OCI-M1 (cell line): ENCODE measurements around the gene CCDC142.
"Not testable (repeated sequence)": the region's sequence is repeated elsewhere in the genome, so short reads cannot be mapped to it uniquely, and the experiment has no call there.

Experiments used
- DNase-seq: peaks from one replicate; lab custom pipeline; 2025; lab: John Stamatoyannopoulos, UW

CCDC142 gene

DNA sequence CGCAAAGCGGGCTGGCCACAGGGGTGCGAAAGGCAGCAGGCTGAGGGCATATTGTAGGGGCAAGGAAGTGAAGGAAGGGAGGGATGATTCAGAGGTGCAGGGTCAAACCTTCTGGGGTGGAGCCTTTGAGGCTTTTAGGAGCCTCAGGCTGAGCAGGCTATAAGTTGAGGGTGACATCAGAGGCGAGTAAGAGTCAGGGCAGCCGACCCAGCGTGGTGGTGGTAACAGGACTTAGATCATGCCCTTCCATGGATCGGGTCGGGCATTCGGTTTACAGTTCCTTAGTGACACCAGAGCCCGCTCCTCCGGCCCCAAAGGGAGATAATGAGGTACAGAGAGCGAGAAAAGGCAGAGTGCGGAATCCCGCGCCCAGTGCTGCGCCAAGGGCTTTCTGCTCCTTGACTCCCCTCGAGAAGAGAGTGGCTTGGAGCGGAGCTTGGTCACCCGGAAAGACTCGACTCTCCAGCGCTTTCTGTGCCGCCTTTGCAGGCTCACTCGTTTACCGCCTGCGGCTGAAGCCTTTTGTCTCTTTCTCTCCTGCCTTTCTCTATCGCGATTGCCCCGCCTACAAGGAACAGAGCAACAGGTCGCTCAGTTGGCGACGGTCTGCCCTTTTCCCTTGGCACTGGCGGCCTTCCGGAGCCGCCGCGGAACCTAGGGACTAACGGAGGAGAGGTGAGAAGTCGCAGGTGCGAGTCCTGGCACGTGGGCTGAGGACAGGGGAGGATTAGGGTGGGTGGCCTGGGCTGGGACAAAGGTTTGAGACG lies 15.9 kb upstream of the CCDC142 start:
- DNase-seq, result no peak

DNA sequence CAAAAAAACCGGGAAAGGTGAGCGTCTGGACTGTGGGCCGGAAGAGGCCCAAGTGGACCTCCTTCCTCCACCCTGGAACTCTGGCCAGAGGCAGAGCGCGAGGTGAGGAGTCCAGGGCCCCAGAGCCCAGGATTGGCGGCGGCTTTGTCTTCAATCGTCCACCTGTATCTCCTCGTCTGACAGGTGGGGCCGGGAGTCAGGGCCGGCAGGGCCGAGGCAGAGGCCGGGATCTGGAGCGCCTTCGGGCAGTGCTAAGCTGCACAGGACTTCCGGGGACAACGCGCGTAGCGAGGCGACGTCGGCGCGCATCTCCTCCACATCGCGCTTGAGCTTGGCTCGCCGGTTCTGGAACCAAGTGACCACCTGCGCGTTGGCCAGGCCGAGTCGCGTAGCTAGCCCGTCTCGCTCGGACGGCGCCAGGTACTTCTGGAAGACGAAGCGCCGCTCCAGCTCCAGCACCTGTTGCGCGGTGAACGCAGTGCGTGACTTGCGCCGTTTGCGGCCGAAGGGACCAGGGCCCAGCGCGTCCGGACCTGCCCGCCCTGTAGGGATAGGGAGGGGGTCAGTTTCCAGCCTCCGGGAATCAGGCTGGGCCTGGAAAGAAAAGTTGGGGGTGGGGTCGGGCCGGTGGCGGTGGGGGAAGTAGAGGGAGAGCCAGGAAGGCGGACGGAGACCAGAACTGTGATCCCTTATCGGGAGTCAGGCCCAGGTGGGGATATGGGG lies 15.1 kb upstream of the CCDC142 start:
- no peak for DNase-seq

DNA sequence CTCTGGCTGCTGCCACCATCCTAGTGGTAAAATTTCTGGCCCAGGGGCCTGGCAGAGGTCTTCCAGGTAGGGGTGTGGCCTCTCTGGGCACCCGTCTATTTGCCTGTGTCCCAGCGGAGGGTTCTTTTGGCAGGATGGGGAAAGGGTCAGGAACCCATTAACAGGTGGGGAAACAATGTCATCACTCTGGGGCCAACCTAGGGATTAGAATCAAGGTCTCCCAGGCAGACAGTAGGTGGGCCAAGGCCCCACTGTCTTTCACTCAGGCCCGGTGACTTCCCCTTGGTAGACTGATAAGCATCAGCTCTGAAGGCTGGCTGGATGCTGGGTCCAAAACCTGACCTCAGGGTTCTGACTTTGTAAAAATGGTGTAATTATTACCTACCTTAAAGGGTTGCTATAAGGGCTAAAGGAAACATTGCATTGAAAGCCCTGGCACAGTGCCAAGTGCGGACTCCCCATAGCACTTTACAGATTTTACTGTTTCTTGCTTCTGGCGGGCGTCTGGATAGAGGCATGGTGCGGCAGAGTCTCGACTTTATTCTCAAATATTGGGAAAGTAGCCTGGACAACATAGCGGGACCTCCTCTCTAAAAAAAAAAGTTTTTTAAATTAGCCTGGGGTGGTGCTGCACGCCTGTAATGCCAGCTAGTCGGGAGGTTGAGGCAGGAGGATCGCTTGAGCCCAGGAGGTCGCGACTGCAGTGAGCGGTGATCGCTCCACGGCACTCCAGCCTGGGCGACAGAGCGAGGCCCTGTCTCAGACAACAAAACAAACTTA lies 14.4 kb upstream of the CCDC142 start:
- DNase-seq, result no peak

DNA sequence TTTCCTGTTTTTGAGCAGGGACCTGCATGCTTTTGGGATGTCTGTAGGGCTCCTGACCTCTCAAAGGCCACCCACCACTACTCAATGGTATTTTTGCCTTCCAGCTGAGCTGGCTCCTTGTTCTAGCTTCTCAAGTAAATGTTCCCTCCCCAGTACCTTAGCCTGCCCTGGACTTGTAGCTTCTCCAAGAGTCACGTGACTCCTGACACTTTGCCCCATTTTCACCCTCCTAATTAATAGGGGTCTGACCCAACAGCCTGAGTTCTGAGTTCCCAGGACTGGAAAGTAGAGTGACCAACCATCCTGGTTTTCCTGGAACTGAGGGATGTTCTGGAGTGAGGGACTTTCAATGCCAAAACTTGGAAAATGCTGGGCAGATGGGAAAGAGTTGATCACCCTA lies 12.6 kb upstream of the CCDC142 start:
- DNase-seq, result no peak

DNA sequence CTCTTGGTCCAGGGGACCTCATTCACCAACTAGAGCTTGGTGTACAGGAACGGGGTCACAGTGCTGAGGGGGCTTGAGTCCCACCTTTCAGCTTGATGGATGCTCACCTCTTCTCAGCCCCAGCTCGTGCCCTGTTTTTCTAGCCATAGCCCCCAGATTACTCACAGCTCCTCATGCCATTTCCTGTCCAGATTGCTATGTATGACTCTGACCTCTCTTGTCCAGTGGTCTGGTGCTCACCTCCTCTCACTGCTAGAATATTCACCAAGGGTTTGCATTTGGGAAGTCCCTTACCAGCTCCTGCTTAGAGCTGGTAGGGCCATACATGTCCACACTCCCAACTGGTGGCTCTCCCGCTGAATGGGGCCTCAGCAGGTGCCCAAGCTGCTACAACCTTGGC lies 10.7 kb upstream of the CCDC142 start:
- no peak for DNase-seq

GRCh38 chr2:74491648-74492544 lies 9.1 kb upstream of the CCDC142 start:
- no peak for DNase-seq

DNA sequence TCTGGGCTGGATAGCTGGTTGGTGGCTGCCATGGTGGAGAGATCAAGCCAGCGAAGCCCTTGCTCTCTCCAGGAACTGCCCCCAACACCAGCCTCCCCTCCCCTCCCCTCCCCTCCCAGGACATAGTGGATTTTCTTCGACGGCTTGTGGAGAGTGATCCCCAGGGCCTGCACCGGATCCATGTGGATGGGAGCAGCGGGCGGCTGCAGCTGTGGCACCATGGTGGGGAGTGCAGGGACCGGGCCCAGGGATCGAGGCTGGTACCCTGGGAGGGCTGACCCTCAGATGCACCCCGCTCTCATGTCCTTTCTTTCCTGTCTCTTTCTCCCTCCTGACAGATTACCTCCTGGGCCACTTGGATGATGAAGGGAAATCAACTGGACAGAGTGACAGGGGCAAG lies 7.1 kb upstream of the CCDC142 start:
- DNase-seq, result no peak

- no peak for DNase-seq
Observed at GRCh38 chr2:74488643-74489481, 6.1 kb upstream of the CCDC142 start.

GRCh38 chr2:74486141-74486540 lies 3.3 kb upstream of the CCDC142 start:
- DNase-seq, result no peak

GRCh38 chr2:74483675-74484164 lies 922 bp upstream of the CCDC142 start:
- not testable (repeated sequence) for DNase-seq

DNA sequence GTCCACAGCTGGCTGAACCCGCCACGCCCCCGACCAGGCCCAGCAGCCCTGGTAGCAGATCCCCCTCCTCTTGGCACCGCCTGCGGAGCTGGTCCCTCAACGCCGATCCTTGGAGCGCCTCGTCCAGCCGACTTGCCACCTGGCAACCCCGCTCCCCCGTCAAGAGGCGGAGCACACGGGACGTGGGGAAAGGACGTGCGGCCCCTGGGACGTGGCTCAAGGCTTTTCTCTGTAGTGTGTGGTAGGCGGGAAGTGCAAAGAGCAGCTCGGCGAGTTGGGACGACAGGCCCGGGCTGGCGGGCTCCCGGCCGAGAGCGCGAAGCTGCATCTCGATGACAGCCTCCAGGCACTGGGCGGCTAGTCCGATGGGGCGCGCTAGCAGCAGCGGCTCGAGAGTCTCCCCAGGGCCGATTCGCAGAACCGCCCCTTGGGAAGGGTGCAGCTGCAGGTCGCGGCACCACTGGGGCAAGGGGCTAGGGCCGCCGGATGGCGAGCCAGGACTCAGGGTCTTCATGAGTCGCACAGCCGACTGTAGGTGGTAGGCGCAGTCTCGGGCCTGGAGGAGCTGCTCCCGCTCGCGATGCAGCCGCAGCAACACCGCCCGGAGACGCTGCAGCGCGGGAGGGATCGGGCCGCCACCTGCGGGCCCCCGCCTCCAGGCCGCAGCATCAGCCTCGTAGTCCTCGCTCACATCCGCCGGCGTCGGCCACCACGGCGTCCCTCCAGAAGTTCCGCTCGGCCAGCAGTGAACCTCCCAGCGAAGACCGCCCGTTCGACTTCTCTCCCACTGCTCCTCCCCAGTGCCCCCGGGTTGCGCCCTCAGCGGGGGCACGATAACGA lies 617 bp downstream of the CCDC142 start:
- peak; percentile 38 for DNase-seq

- DNase-seq, result no peak
Observed at GRCh38 chr2:74481431-74481830, 1.4 kb downstream of the CCDC142 start.

DNA sequence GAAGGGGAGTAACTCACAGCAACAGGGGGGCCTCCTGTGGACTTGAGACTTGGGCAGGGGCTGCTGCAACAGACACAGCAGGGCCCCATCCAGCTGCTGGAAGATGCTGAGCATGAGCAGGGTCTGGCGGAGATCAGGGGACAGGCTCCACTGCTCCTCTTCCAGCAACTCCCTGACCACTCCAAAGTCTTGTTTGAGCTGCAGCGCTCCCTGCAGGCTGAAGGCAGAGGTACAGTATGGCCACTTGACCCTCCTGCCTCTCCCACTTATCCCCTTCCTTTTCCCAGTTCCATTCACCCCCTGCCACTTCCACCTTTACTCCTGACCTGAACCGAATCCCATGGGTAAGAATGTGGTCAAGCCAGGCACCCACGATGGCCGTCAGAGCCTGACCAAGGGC lies 7.9 kb downstream of the CCDC142 start:
- peak; percentile 12 for DNase-seq

GRCh38 chr2:74474481-74474880 lies 8.3 kb downstream of the CCDC142 start:
- DNase-seq, result no peak

GRCh38 chr2:74472945-74473258 lies 9.9 kb downstream of the CCDC142 start:
- DNase-seq, result no peak

GRCh38 chr2:74472086-74472944 lies 10.5 kb downstream of the CCDC142 start, which contains the start of gene MRPL53:
Gene MRPL53 (minus strand): TSS chr2:74472680. CDS start chr2:74472660, 20 bp downstream.
- DNase-seq, result peak; percentile 94

GRCh38 chr2:74471332-74472065 lies 11.3 kb downstream of the CCDC142 start:
- DNase-seq, result no peak

- DNase-seq, result not testable (repeated sequence)
Observed at GRCh38 chr2:74470742-74471141, 12.1 kb downstream of the CCDC142 start.
